Prostate gland (tissue), 2 donors: ENCODE measurements around the gene AGAP2. TPM values are rescaled to one million over a fixed set of nuclear protein-coding genes. Genes with fewer than 3 reads are reported as not detected.

Source experiments
- DNase-seq: peaks from one replicate; pipeline ENCODE4 v3.0.0-alpha.2; 2019; ENCODE audit warnings: low spot score
- H3K27ac ChIP-seq, 2 donors: fragments of 200-600 bp; sonication (generic); 2 replicates each; pipeline ENCODE4 v1.5.1; 2017 to 2019
- H3K27me3 ChIP-seq: fragments of 200-600 bp; sonication (generic); replicated peaks from 2 replicates; pipeline ENCODE4 v1.5.1; 2019; ENCODE audit not compliant: insufficient read depth
- H3K36me3 ChIP-seq, 2 donors: fragments of 200-600 bp; sonication (generic); 1 replicate in 1 of 2; 2 replicates in 1 of 2; pipeline versions ENCODE4 v1.5.1 to v1.8.1; 2017 to 2019
- H3K4me1 ChIP-seq: fragments of 200-600 bp; sonication (generic); replicated peaks from 2 replicates; pipeline ENCODE4 v1.5.1; 2019
- H3K4me3 ChIP-seq, 2 donors: fragments of 200-600 bp; sonication (generic); 2 replicates each; pipeline ENCODE4 v1.5.1; 2017 to 2019
- H3K9me3 ChIP-seq: fragments of 200-600 bp; sonication (generic); 2 replicates; pipeline ENCODE4 v1.5.1; 2017
- CTCF ChIP-seq, 4 experiments: fragments of 200-600 bp in 2 of 4; fragments of 450-650 bp in 2 of 4; sonication (generic) in 2 of 4; IDR thresholded peaks; 1 replicate in 3 of 4; 2 replicates in 1 of 4; pipeline ENCODE4 v1.5.1; 2016 to 2019; ENCODE audit warnings: antibody characterized with exemption in 4 of 4, mild to moderate bottlenecking in 2 of 4, moderate library complexity in 2 of 4
- POLR2A ChIP-seq: fragments of 450-650 bp; IDR thresholded peaks from one replicate; pipeline ENCODE4 v1.6.1; 2016; ENCODE audit warnings: antibody characterized with exemption, mild to moderate bottlenecking
- POLR2AphosphoS5 ChIP-seq: sonication (generic); formaldehyde crosslinking; IDR thresholded peaks from one replicate; pipeline ENCODE4 v1.6.1; 2017; ENCODE audit warnings: antibody characterized with exemption
- whole genome bisulfite sequencing: methylation state at CpG from one replicate; pipeline ENCODE4 v1.1.5; 2018; 5-methylcytosine and 5-hydroxymethylcytosine counted together
- intact Hi-C: fragments of 100-400 bp; cut with DNase I; formaldehyde crosslinking; loops from one replicate; pipeline ENCODE4 v1.14.2; 2022
- total RNA-seq, 2 donors: library from RNA; depleted of rRNA; stranded (reverse); fragments of >200 nt; gene quantifications; one replicate each; pipeline ENCODE4 v1.1.0, GENCODE V29; 2016

The AGAP2 gene
- total RNA-seq, 2 donors from 2014 or later: 0.82 to 4.2 TPM

- no peak for DNase-seq
- no peak for TF ChIP-seq POLR2A
- no peak for TF ChIP-seq POLR2AphosphoS5
- no peak for TF ChIP-seq CTCF (IDR thresholded peaks at IDR 0.05)
- 95% methylated on average over 11 of the region's 11 CpGs for WGBS
- H3K4me3 ChIP-seq: no peak overlapping the region
- no peaks in the 10 kb centered on the region for H3K27me3 ChIP-seq
- H3K4me1 ChIP-seq: peaks cover 4% of the 10 kb centered on the region
- peaks cover 0 to 6% of the 10 kb centered on the region in 2 donors for H3K36me3 ChIP-seq
- intact Hi-C loops: no loop called here
- H3K27ac ChIP-seq: no peak overlapping the region
- H3K9me3 ChIP-seq: no peaks in the 10 kb centered on the region
Observed at GRCh38 chr12:57695770-57696432, 42.6 kb downstream of the AGAP2 start.

GRCh38 chr12:57694459-57695019, 44.0 kb downstream of the AGAP2 start:
- peak overlapping the region; percentile 72 to 84 for H3K4me3 ChIP-seq

GRCh38 chr12:57693659-57694458, 44.7 kb downstream of the AGAP2 start, which contains the start of gene OS9:
OS9 (plus strand) TSS chr12:57694132; CDS start chr12:57694162, 30 bp downstream.
- under 1% methylated on average over 45 of the region's 45 CpGs for WGBS
- intact Hi-C loops: loop anchor here (5.0 kb wide), 1 partner anchor 62 kb away; the partner anchor contains the start of gene B4GALNT1
- no peaks in the 10 kb centered on the region for H3K27me3 ChIP-seq
- TF ChIP-seq POLR2A (peak; percentile 74), POLR2AphosphoS5 (peak; percentile 98), CTCF (IDR thresholded peaks at IDR 0.05) (peak; percentile 54 to 94 (median 84))
- H3K27ac ChIP-seq: peak within 1 kb of the TSS; percentile 62 to 76
- H3K4me3 ChIP-seq: peak within 1 kb of the TSS; percentile 72 to 84
- DNase-seq: peak; percentile 99
- H3K36me3 ChIP-seq: peaks cover 0 to 6% of the 10 kb centered on the region in 2 donors
- H3K4me1 ChIP-seq: peaks cover 4% of the 10 kb centered on the region
- no peaks in the 10 kb centered on the region for H3K9me3 ChIP-seq

More at GRCh38 chr12:57694459-57695019, 44.0 kb downstream of the AGAP2 start:
- intact Hi-C loops: loop anchor here (5.0 kb wide), 1 partner anchor 62 kb away; the partner anchor contains the start of gene B4GALNT1
- TF ChIP-seq POLR2A (no peak), POLR2AphosphoS5 (no peak), CTCF (IDR thresholded peaks at IDR 0.05) (no peak)
- Histone ChIP-seq H3K9me3 (no peaks in the 10 kb centered on the region), H3K27me3 (no peaks in the 10 kb centered on the region), H3K4me1 (peaks cover 4% of the 10 kb centered on the region), H3K27ac (peak overlapping the region; percentile 62 to 76), H3K36me3 (peaks cover 0 to 6% of the 10 kb centered on the region in 2 donors)
- DNase-seq: no peak
- 0% methylated on average over 15 of the region's 15 CpGs for WGBS

GRCh38 chr12:57693317-57693658, 45.3 kb downstream of the AGAP2 start:
- Histone ChIP-seq H3K9me3 (no peaks in the 10 kb centered on the region), H3K27me3 (no peaks in the 10 kb centered on the region), H3K27ac (no peak overlapping the region), H3K36me3 (peaks cover 0 to 4% of the 10 kb centered on the region in 2 donors), H3K4me1 (peaks cover 4% of the 10 kb centered on the region), H3K4me3 (no peak overlapping the region)
- intact Hi-C loops: loop anchor here (5.0 kb wide), 1 partner anchor 61 kb away; the partner anchor contains the start of gene B4GALNT1
- DNase-seq: no peak
- WGBS: 54% methylated on average over 10 of the region's 10 CpGs
- TF ChIP-seq POLR2A: no peak
- TF ChIP-seq CTCF (IDR thresholded peaks at IDR 0.05): no peak
- no peak for TF ChIP-seq POLR2AphosphoS5
